B cell (primary cell): ENCODE measurements around the gene ABCC9.

Source experiments
- EZH2 ChIP-seq: IDR thresholded peaks from 2 replicates; pipeline ENCODE4 v1.6.1; 2012; ENCODE audit warnings: borderline replicate concordance, low read depth, mild to moderate bottlenecking, moderate library complexity, low read length; ENCODE audit not compliant: insufficient read depth, poor library complexity, severe bottlenecking
- TF ChIP-seq, protein P1 (sequence below): fragments of 200-600 bp; IDR thresholded peaks from one replicate; pipeline ENCODE4 v1.8.0; 2022; ENCODE audit warnings: antibody characterized with exemption, mild to moderate bottlenecking

GRCh38 chr12:21940549-21941505 lies at the start of gene ABCC9:
- TF ChIP-seq, protein P1, sequence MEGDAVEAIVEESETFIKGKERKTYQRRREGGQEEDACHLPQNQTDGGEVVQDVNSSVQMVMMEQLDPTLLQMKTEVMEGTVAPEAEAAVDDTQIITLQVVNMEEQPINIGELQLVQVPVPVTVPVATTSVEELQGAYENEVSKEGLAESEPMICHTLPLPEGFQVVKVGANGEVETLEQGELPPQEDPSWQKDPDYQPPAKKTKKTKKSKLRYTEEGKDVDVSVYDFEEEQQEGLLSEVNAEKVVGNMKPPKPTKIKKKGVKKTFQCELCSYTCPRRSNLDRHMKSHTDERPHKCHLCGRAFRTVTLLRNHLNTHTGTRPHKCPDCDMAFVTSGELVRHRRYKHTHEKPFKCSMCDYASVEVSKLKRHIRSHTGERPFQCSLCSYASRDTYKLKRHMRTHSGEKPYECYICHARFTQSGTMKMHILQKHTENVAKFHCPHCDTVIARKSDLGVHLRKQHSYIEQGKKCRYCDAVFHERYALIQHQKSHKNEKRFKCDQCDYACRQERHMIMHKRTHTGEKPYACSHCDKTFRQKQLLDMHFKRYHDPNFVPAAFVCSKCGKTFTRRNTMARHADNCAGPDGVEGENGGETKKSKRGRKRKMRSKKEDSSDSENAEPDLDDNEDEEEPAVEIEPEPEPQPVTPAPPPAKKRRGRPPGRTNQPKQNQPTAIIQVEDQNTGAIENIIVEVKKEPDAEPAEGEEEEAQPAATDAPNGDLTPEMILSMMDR, result no peak
- peak; percentile 48 for TF ChIP-seq EZH2
